ENCODE measurements around the gene SLC27A1. TPM values are rescaled to one million over a fixed set of nuclear protein-coding genes. Genes with fewer than 3 reads are reported as not detected.
"Not testable (repeated sequence)": the region's sequence is repeated elsewhere in the genome, so short reads cannot be mapped to it uniquely, and the experiment has no call there.

Gene SLC27A1
- polyA plus RNA-seq, 2 donors = 5.4 to 8.7 TPM

DNA sequence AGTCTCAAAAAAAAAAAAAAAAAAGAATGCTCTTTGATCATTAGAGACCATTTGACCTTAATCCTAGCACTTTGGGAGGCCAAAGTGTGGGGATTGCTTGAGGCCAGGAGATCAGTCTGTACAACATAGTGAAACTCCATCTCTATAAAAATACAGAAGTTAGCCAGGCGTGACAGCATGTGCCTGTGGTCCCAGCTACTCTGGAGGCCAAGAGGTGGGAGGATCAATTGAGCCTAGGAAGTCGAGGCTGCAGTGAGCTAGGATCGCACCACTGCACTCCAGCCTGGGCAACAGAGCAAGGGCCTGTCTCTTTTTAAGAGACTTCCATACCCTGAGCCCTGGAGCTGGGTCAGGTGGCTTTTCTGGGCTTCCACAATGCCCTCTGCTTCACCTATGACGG, 73.7 kb downstream of the SLC27A1 start:
- no peaks in the 10 kb centered on the region for H3K27me3 ChIP-seq (ENCODE audit: control insufficient read depth in 1 of 2, insufficient read depth in 2 of 2, low read length in 2 of 2)
- H3K36me3 ChIP-seq (ENCODE audit: control insufficient read depth in 2 of 2, insufficient read depth in 2 of 2, low read length in 1 of 2) = no peaks in the 10 kb centered on the region
- H3K9me3 ChIP-seq (ENCODE audit: control insufficient read depth in 2 of 2, insufficient read depth in 1 of 2, low read depth in 1 of 2, low read length in 1 of 2) = no peaks in the 10 kb centered on the region
- 74 to 75% methylated on average over 4 of the region's 4 CpGs for WGBS, 2 donors
- peaks cover 4% of the 10 kb centered on the region in 2 donors for H3K4me1 ChIP-seq (ENCODE audit: control insufficient read depth in 2 of 2, insufficient read depth in 2 of 2, low read length in 1 of 2)
- no peak overlapping the region for H3K27ac ChIP-seq (ENCODE audit: low read depth in 2 of 2, low read length in 1 of 2)
- no peak overlapping the region for H3K4me3 ChIP-seq (ENCODE audit: low read depth in 1 of 2, low read length in 2 of 2)

- Histone ChIP-seq H3K36me3 (ENCODE audit: control insufficient read depth in 2 of 2, insufficient read depth in 2 of 2, low read length in 1 of 2) (no peaks in the 10 kb centered on the region), H3K27ac (ENCODE audit: low read depth in 2 of 2, low read length in 1 of 2) (no peak overlapping the region), H3K9me3 (ENCODE audit: control insufficient read depth in 2 of 2, insufficient read depth in 1 of 2, low read depth in 1 of 2, low read length in 1 of 2) (no peaks in the 10 kb centered on the region), H3K4me3 (ENCODE audit: low read depth in 1 of 2, low read length in 2 of 2) (no peak overlapping the region), H3K4me1 (ENCODE audit: control insufficient read depth in 2 of 2, insufficient read depth in 2 of 2, low read length in 1 of 2) (no peaks in the 10 kb centered on the region), H3K27me3 (ENCODE audit: control insufficient read depth in 1 of 2, insufficient read depth in 2 of 2, low read length in 2 of 2) (no peaks in the 10 kb centered on the region)
- 89 to 95% methylated on average over 4 of the region's 4 CpGs for WGBS, 2 donors
These were observed 74.1 kb downstream of the SLC27A1 start for GRCh38 chr19:17544418-17544817.

- Histone ChIP-seq H3K4me3 (ENCODE audit: low read depth in 1 of 2, low read length in 2 of 2) (no peak overlapping the region), H3K9me3 (ENCODE audit: control insufficient read depth in 2 of 2, insufficient read depth in 1 of 2, low read depth in 1 of 2, low read length in 1 of 2) (no peaks in the 10 kb centered on the region), H3K4me1 (ENCODE audit: control insufficient read depth in 2 of 2, insufficient read depth in 2 of 2, low read length in 1 of 2) (no peaks in the 10 kb centered on the region), H3K27me3 (ENCODE audit: control insufficient read depth in 1 of 2, insufficient read depth in 2 of 2, low read length in 2 of 2) (no peaks in the 10 kb centered on the region), H3K27ac (ENCODE audit: low read depth in 2 of 2, low read length in 1 of 2) (no peak overlapping the region), H3K36me3 (ENCODE audit: control insufficient read depth in 2 of 2, insufficient read depth in 2 of 2, low read length in 1 of 2) (no peaks in the 10 kb centered on the region)
- WGBS, 2 donors = 81% methylated on average over 6 of the region's 6 CpGs
These were observed 77.8 kb downstream of the SLC27A1 start for GRCh38 chr19:17548145-17548544.

- Histone ChIP-seq H3K36me3 (ENCODE audit: control insufficient read depth in 2 of 2, insufficient read depth in 2 of 2, low read length in 1 of 2) (no peaks in the 10 kb centered on the region), H3K9me3 (ENCODE audit: control insufficient read depth in 2 of 2, insufficient read depth in 1 of 2, low read depth in 1 of 2, low read length in 1 of 2) (no peaks in the 10 kb centered on the region), H3K4me1 (ENCODE audit: control insufficient read depth in 2 of 2, insufficient read depth in 2 of 2, low read length in 1 of 2) (no peaks in the 10 kb centered on the region), H3K27me3 (ENCODE audit: control insufficient read depth in 1 of 2, insufficient read depth in 2 of 2, low read length in 2 of 2) (no peaks in the 10 kb centered on the region), H3K4me3 (ENCODE audit: low read depth in 1 of 2, low read length in 2 of 2) (no peak overlapping the region), H3K27ac (ENCODE audit: low read depth in 2 of 2, low read length in 1 of 2) (no peak overlapping the region)
- 70 to 77% methylated on average over 5 of the region's 5 CpGs for WGBS, 2 donors
These were observed 78.9 kb downstream of the SLC27A1 start for GRCh38 chr19:17549085-17549740.

GRCh38 chr19:17550076-17550667, 79.8 kb downstream of the SLC27A1 start:
- Histone ChIP-seq H3K27ac (ENCODE audit: low read depth in 2 of 2, low read length in 1 of 2) (no peak overlapping the region), H3K27me3 (ENCODE audit: control insufficient read depth in 1 of 2, insufficient read depth in 2 of 2, low read length in 2 of 2) (no peaks in the 10 kb centered on the region), H3K4me3 (ENCODE audit: low read depth in 1 of 2, low read length in 2 of 2) (no peak overlapping the region), H3K4me1 (ENCODE audit: control insufficient read depth in 2 of 2, insufficient read depth in 2 of 2, low read length in 1 of 2) (peaks cover 0 to 2% of the 10 kb centered on the region in 2 donors), H3K36me3 (ENCODE audit: control insufficient read depth in 2 of 2, insufficient read depth in 2 of 2, low read length in 1 of 2) (no peaks in the 10 kb centered on the region), H3K9me3 (ENCODE audit: control insufficient read depth in 2 of 2, insufficient read depth in 1 of 2, low read depth in 1 of 2, low read length in 1 of 2) (no peaks in the 10 kb centered on the region)
- 88 to 93% methylated on average over 4 of the region's 4 CpGs for WGBS, 2 donors

DNA sequence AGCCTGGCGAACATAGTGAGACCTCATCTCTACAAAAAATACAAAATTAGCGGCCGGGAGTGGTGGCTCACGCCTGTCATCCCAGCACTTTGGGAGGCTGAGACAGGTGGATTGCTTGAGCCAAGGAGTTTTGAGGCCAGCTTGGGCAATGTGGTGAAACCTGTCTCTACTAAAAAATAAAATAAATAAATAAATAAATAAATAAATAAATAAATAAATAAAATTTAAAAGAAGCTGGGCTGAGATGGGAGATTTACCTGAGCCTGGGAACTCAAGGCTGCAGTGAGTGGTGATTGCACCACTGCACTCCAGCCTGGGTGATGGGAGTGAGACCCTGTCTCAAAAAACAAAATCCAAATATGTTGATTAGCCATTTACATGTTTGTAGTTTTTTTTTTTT, 82.4 kb downstream of the SLC27A1 start:
- H3K4me3 ChIP-seq (ENCODE audit: low read depth in 1 of 2, low read length in 2 of 2); H3K27me3 ChIP-seq (ENCODE audit: control insufficient read depth in 1 of 2, insufficient read depth in 2 of 2, low read length in 2 of 2); H3K4me1 ChIP-seq (ENCODE audit: control insufficient read depth in 2 of 2, insufficient read depth in 2 of 2, low read length in 1 of 2); H3K9me3 ChIP-seq (ENCODE audit: control insufficient read depth in 2 of 2, insufficient read depth in 1 of 2, low read depth in 1 of 2, low read length in 1 of 2); H3K36me3 ChIP-seq (ENCODE audit: control insufficient read depth in 2 of 2, insufficient read depth in 2 of 2, low read length in 1 of 2); H3K27ac ChIP-seq (ENCODE audit: low read depth in 2 of 2, low read length in 1 of 2): not testable (repeated sequence)
- 93 to 95% methylated on average over 4 of the region's 4 CpGs for WGBS, 2 donors

DNA sequence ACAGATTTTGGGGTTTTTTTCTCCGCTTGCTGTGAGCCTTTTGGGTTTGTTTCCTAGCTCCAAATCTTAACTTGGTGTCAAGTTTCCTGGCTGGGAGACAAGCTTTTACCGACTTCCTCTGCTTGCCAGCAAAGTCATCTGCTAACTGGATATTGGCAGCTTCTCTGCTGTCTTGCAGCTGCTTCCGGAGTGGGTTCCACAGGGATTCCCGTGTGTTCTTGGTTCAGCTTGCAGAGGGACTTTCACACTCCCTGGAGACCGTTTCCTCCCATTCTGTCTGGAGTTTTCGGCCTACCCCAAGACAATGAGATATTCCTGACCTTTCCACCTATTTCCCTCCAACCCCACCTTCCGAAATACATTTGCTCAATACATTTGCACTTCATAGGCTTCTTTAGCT, 82.9 kb downstream of the SLC27A1 start:
- peaks cover 0 to 8% of the 10 kb centered on the region in 2 donors for H3K4me1 ChIP-seq (ENCODE audit: control insufficient read depth in 2 of 2, insufficient read depth in 2 of 2, low read length in 1 of 2)
- H3K36me3 ChIP-seq (ENCODE audit: control insufficient read depth in 2 of 2, insufficient read depth in 2 of 2, low read length in 1 of 2) = no peaks in the 10 kb centered on the region
- no peaks in the 10 kb centered on the region for H3K27me3 ChIP-seq (ENCODE audit: control insufficient read depth in 1 of 2, insufficient read depth in 2 of 2, low read length in 2 of 2)
- H3K27ac ChIP-seq (ENCODE audit: low read depth in 2 of 2, low read length in 1 of 2) = peak overlapping the region; percentile 40 to 57
- 19 to 33% methylated on average over 7 of the region's 7 CpGs for WGBS, 2 donors
- no peak overlapping the region for H3K4me3 ChIP-seq (ENCODE audit: low read depth in 1 of 2, low read length in 2 of 2)
- H3K9me3 ChIP-seq (ENCODE audit: control insufficient read depth in 2 of 2, insufficient read depth in 1 of 2, low read depth in 1 of 2, low read length in 1 of 2) = no peaks in the 10 kb centered on the region

- Histone ChIP-seq H3K27ac (ENCODE audit: low read depth in 2 of 2, low read length in 1 of 2) (no peak overlapping the region), H3K36me3 (ENCODE audit: control insufficient read depth in 2 of 2, insufficient read depth in 2 of 2, low read length in 1 of 2) (peaks cover under 1 to 5% of the 10 kb centered on the region in 2 donors), H3K9me3 (ENCODE audit: control insufficient read depth in 2 of 2, insufficient read depth in 1 of 2, low read depth in 1 of 2, low read length in 1 of 2) (no peaks in the 10 kb centered on the region), H3K4me3 (ENCODE audit: low read depth in 1 of 2, low read length in 2 of 2) (peak overlapping the region; percentile 1 to 83), H3K27me3 (ENCODE audit: control insufficient read depth in 1 of 2, insufficient read depth in 2 of 2, low read length in 2 of 2) (no peaks in the 10 kb centered on the region), H3K4me1 (ENCODE audit: control insufficient read depth in 2 of 2, insufficient read depth in 2 of 2, low read length in 1 of 2) (peaks cover 0 to 8% of the 10 kb centered on the region in 2 donors)
- 10 to 14% methylated on average over 19 of the region's 19 CpGs for WGBS, 2 donors
These were observed 84.7 kb downstream of the SLC27A1 start for GRCh38 chr19:17554968-17555479.

DNA sequence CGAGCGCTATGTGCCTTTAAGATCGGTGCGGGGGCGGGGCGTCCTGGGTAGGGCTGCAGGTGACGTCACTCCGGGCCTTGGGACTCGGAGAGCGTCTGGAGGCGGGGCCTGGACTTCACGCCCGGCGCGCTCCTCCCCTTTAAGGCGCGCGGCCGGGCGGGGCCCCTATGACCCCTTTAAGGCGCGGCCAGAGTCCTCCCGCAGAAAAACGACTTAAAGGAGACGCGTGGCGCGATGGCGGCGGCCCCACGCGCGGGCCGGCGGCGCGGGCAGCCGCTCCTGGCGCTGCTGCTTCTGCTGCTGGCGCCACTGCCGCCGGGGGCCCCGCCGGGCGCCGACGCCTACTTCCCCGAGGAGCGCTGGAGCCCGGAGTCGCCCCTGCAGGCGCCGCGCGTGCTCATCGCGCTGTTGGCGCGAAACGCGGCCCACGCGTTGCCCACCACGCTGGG, 85.2 kb downstream of the SLC27A1 start, which contains the start of gene COLGALT1:
TSS of gene COLGALT1 (plus strand) at position 170 of the 449 bp plus-strand sequence. CDS start at position 235, 65 bp downstream.
- H3K27me3 ChIP-seq (ENCODE audit: control insufficient read depth in 1 of 2, insufficient read depth in 2 of 2, low read length in 2 of 2) = no peaks in the 10 kb centered on the region
- no peaks in the 10 kb centered on the region for H3K9me3 ChIP-seq (ENCODE audit: control insufficient read depth in 2 of 2, insufficient read depth in 1 of 2, low read depth in 1 of 2, low read length in 1 of 2)
- H3K4me1 ChIP-seq (ENCODE audit: control insufficient read depth in 2 of 2, insufficient read depth in 2 of 2, low read length in 1 of 2) = peaks cover 0 to 8% of the 10 kb centered on the region in 2 donors
- H3K4me3 ChIP-seq (ENCODE audit: low read depth in 1 of 2, low read length in 2 of 2) = peak within 1 kb of the TSS; percentile 83 to 95
- peaks cover 4 to 9% of the 10 kb centered on the region in 2 donors for H3K36me3 ChIP-seq (ENCODE audit: control insufficient read depth in 2 of 2, insufficient read depth in 2 of 2, low read length in 1 of 2)
- 0% methylated on average over 35 to 64 of the region's 64 CpGs for WGBS, 2 donors
- peak within 1 kb of the TSS; percentile 82 to 83 for H3K27ac ChIP-seq (ENCODE audit: low read depth in 2 of 2, low read length in 1 of 2)
